ENCODE data around the gene MSLN. TPM values are rescaled to one million over a fixed set of nuclear protein-coding genes. Genes with fewer than 3 reads are reported as not detected.
"Not testable (repeated sequence)": the region's sequence is repeated elsewhere in the genome, so short reads cannot be mapped to it uniquely, and the experiment has no call there.

MSLN gene
- total RNA-seq, 2 experiments from 2014 or later, result not detected

- Mint-ChIP-seq H3K36me3 (no peaks in the 10 kb centered on the region), H3K27ac (no peak overlapping the region), H3K9me3 (peaks cover 2% of the 10 kb centered on the region), H3K27me3 (peaks cover 6% of the 10 kb centered on the region), H3K4me1 (ENCODE audit: low read depth) (no peaks in the 10 kb centered on the region), H3K4me3 (no peak overlapping the region)
- no peak for DNase-seq
- POLR2A ChIA-PET, result no interaction called here
- CTCF ChIA-PET, result interaction anchor here (1.4 kb wide), 1 partner anchor 34 kb away, joined by 3 read pairs; no protein-coding TSS in a partner anchor
- intact Hi-C loops (cut with micrococcal nuclease), result no loop called here
Measured at GRCh38 chr16:751152-752006, 9.2 kb upstream of the MSLN start.

- no peak overlapping the region for H3K4me3 Mint-ChIP-seq
- POLR2A ChIA-PET, result no interaction called here
- intact Hi-C loops (cut with micrococcal nuclease), result no loop called here
- H3K9me3 Mint-ChIP-seq, result peaks cover 6% of the 10 kb centered on the region
- H3K27me3 Mint-ChIP-seq, result peaks cover 9% of the 10 kb centered on the region
- H3K27ac Mint-ChIP-seq, result no peak overlapping the region
- CTCF ChIA-PET, result interaction anchor here (1.4 kb wide), 1 partner anchor 33 kb away, joined by 3 read pairs; no protein-coding TSS in a partner anchor
- no peak for DNase-seq
- no peaks in the 10 kb centered on the region for H3K36me3 Mint-ChIP-seq
- no peaks in the 10 kb centered on the region for H3K4me1 Mint-ChIP-seq (ENCODE audit: low read depth)
Measured at GRCh38 chr16:752007-752312, 8.6 kb upstream of the MSLN start.

GRCh38 chr16:754121-754607, 6.4 kb upstream of the MSLN start:
- H3K4me1 Mint-ChIP-seq (ENCODE audit: low read depth); POLR2A ChIA-PET; H3K4me3 Mint-ChIP-seq; H3K9me3 Mint-ChIP-seq; H3K36me3 Mint-ChIP-seq; DNase-seq; CTCF ChIA-PET; intact Hi-C loops (cut with micrococcal nuclease); H3K27ac Mint-ChIP-seq: not testable (repeated sequence)
- H3K27me3 Mint-ChIP-seq, result peaks cover 12% of the 10 kb centered on the region

DNA sequence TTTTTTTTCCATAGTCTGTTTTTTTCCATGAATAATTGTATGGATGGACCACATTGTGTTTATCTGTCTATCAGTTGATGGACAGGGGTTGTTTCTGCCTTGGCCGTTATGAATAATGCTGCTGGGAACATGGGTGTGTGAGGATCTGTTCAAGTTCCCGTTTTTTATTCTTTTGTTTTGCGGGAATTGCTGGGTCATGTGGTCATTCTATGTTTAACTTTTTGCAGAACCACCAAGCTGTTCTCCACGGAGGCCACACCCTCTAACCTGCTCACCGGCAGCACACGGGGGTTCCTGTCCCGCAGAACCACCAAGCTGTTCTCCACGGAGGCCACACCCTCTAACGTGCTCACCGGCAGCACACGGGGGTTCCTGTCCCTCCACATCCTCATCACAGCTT, 5.9 kb upstream of the MSLN start:
- peaks cover 7% of the 10 kb centered on the region for H3K9me3 Mint-ChIP-seq
- ChIA-PET CTCF (no interaction called here), POLR2A (no interaction called here)
- intact Hi-C loops (cut with micrococcal nuclease), result no loop called here
- no peaks in the 10 kb centered on the region for H3K36me3 Mint-ChIP-seq
- no peak for DNase-seq
- no peak overlapping the region for H3K4me3 Mint-ChIP-seq
- no peaks in the 10 kb centered on the region for H3K4me1 Mint-ChIP-seq (ENCODE audit: low read depth)
- H3K27ac Mint-ChIP-seq, result no peak overlapping the region
- H3K27me3 Mint-ChIP-seq, result peaks cover 12% of the 10 kb centered on the region

DNA sequence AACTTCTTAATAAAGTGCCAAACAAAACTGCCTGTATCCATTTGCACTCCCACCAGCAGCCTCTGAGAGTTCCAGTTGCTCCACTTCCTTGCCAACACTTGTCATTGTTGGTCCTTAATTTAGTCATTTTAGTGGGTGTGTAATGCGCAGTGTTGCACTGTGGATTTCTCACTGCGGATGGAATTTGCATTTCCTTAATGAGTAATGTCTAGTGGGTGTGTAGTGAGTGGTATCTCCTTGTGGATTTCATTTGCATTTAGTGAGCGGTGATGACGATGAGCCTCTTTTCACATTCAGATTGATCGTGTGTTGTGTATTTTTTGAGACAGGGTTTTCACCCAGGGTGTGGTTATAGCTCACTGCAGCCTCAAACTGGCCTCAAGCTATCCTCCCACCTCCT, 4.1 kb upstream of the MSLN start:
- DNase-seq, result no peak
- Mint-ChIP-seq H3K27me3 (peaks cover 12% of the 10 kb centered on the region), H3K36me3 (no peaks in the 10 kb centered on the region), H3K27ac (no peak overlapping the region), H3K9me3 (peaks cover 7% of the 10 kb centered on the region), H3K4me3 (no peak overlapping the region), H3K4me1 (ENCODE audit: low read depth) (no peaks in the 10 kb centered on the region)
- intact Hi-C loops (cut with micrococcal nuclease), result no loop called here
- ChIA-PET POLR2A (no interaction called here), CTCF (interaction anchor here (0.8 to 1.3 kb wide), 4 partner anchors 32 to 347 kb away, joined by 3 read pairs; partner anchors contain the start of gene CHTF18)

GRCh38 chr16:759110-759910, 1.2 kb upstream of the MSLN start:
- DNase-seq, result no peak
- CTCF ChIA-PET, result no interaction called here
- intact Hi-C loops (cut with micrococcal nuclease), result no loop called here
- Mint-ChIP-seq H3K27ac (no peak overlapping the region), H3K9me3 (peaks cover 7% of the 10 kb centered on the region), H3K36me3 (no peaks in the 10 kb centered on the region), H3K27me3 (peaks cover 12% of the 10 kb centered on the region), H3K4me1 (ENCODE audit: low read depth) (no peaks in the 10 kb centered on the region), H3K4me3 (no peak overlapping the region)
- POLR2A ChIA-PET, result no interaction called here

DNA sequence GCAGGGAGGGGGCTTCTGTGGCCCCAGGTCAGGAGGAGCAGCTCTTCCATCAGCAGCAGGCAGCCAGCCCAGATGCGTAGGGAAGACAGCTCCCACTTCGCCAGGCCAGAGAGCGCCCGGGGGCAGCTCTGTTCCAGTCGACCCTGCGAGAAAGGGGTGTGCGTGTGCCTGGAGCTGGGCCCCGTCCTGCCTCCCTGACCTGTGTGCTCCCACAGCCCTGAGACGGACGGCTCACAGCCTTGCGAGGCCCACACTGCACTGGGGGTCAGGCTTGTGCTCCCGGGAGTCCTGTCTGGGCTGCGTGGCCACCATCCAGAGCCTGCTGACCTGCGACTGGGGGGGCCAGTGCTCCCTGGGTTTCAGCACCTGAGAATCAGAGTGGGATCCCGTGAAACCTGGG, 469 bp upstream of the MSLN start:
- H3K4me3 Mint-ChIP-seq, result no peak overlapping the region
- H3K27me3 Mint-ChIP-seq, result peaks cover 12% of the 10 kb centered on the region
- H3K9me3 Mint-ChIP-seq, result peaks cover 7% of the 10 kb centered on the region
- intact Hi-C loops (cut with micrococcal nuclease), result no loop called here
- ChIA-PET POLR2A (no interaction called here), CTCF (no interaction called here)
- no peaks in the 10 kb centered on the region for H3K36me3 Mint-ChIP-seq
- no peaks in the 10 kb centered on the region for H3K4me1 Mint-ChIP-seq (ENCODE audit: low read depth)
- DNase-seq, result no peak
- H3K27ac Mint-ChIP-seq, result no peak overlapping the region

- Mint-ChIP-seq H3K9me3 (peaks cover 2% of the 10 kb centered on the region), H3K27ac (no peak overlapping the region), H3K4me3 (no peak overlapping the region), H3K27me3 (peaks cover 3% of the 10 kb centered on the region), H3K4me1 (ENCODE audit: low read depth) (no peaks in the 10 kb centered on the region), H3K36me3 (no peaks in the 10 kb centered on the region)
- intact Hi-C loops (cut with micrococcal nuclease), result no loop called here
- ChIA-PET POLR2A (no interaction called here), CTCF (no interaction called here)
- DNase-seq, result no peak
Measured at GRCh38 chr16:761625-762513, 1.3 kb downstream of the MSLN start.

DNA sequence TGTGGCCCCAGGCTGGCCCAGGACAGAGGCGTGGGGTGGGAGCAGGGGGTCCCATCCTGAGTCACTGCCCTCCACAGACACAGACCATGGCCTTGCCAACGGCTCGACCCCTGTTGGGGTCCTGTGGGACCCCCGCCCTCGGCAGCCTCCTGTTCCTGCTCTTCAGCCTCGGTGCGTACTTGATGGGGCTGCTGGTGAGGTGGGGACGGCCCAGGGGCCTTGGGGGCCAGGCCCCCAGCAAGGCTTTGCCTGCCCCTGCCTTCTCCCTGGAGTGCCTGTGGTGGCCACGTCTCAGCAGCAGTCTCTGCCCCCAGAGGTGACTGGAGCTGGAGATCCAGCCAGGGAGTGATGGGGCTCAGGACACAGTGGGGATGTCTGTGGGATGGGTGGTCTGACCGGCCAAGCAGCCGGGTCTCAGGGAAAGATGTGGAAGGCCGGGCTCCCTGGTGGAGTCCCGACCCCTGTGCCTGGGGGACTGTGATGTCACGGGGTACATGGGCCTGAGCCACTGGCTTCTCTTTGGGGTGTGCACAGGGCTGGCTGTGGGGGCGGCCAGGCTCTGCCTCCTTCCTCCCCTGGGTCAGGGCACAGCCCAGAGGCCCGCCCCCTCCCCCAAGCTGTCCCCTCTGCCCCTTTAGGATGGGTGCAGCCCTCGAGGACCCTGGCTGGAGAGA, 2.2 kb downstream of the MSLN start:
- no peak for DNase-seq
- Mint-ChIP-seq H3K4me3 (no peak overlapping the region), H3K36me3 (no peaks in the 10 kb centered on the region), H3K27ac (no peak overlapping the region), H3K4me1 (ENCODE audit: low read depth) (no peaks in the 10 kb centered on the region), H3K27me3 (peaks cover under 1% of the 10 kb centered on the region), H3K9me3 (no peaks in the 10 kb centered on the region)
- ChIA-PET CTCF (no interaction called here), POLR2A (no interaction called here)
- intact Hi-C loops (cut with micrococcal nuclease), result no loop called here

DNA sequence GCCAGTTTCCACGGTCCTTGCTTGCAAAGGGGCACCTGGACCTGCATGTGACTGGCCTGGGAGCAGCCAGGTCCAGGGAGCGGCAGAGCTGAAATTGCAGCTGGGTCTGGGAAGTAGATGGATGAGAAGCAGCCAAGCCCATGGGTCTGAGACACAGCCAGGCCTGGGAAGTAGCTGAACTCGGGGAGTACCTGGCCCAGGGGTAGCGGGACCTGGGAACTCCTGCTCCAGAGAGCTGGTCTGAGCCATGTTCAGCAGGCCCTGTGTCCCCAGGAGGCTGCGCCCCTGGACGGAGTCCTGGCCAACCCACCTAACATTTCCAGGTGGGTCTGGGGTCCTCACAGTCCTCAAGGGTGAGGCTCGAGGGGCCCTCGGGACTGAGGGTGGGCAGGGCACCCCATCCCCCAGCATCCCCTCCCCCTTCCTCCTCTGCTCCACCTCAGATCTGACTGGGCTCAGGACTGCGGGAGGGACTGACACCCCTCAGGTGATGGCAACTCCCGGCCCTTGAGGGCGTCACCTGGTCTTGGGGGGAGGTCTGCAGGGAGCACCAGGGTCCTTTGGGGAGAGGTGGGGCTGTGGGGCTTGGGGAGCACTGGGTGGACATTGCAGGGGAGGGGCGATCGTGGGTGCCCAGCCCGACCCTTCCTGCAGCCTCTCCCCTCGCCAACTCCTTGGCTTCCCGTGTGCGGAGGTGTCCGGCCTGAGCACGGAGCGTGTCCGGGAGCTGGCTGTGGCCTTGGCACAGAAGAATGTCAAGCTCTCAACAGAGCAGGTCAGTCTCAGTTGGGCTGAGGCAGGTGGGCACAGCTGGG, 3.0 kb downstream of the MSLN start:
- no peak overlapping the region for H3K4me3 Mint-ChIP-seq
- intact Hi-C loops (cut with micrococcal nuclease), result no loop called here
- H3K27me3 Mint-ChIP-seq, result no peaks in the 10 kb centered on the region
- CTCF ChIA-PET, result no interaction called here
- no peaks in the 10 kb centered on the region for H3K36me3 Mint-ChIP-seq
- DNase-seq, result no peak
- H3K27ac Mint-ChIP-seq, result no peak overlapping the region
- no peaks in the 10 kb centered on the region for H3K9me3 Mint-ChIP-seq
- no peaks in the 10 kb centered on the region for H3K4me1 Mint-ChIP-seq (ENCODE audit: low read depth)
- POLR2A ChIA-PET, result no interaction called here

DNA sequence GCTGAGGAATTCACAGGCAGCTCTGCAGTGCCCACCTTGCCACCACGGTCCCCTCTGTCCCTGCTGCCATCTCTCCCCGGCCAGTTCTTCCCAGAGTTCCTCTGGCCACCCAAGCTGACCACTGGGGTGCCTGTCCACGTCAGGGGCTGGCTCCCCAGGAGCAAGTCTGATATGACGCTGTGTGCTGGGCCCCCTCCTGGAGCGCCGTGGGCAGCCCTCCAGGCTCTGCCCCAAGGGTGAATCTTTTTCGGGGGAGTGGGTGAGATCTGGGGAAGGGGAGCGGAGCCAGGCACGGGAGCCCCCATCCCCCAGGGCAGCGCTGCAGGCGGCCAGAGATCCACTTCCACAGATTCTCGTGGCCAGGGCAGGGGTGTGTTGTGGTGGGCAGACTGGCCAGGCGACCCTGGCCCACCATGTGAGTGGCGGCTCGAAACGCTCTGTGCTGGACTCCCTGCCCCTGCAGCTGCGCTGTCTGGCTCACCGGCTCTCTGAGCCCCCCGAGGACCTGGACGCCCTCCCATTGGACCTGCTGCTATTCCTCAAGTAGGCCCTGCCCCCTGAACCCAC, 3.7 kb downstream of the MSLN start:
- no peaks in the 10 kb centered on the region for H3K9me3 Mint-ChIP-seq
- no peaks in the 10 kb centered on the region for H3K27me3 Mint-ChIP-seq
- ChIA-PET POLR2A (no interaction called here), CTCF (no interaction called here)
- DNase-seq, result no peak
- no peak overlapping the region for H3K4me3 Mint-ChIP-seq
- no peaks in the 10 kb centered on the region for H3K36me3 Mint-ChIP-seq
- intact Hi-C loops (cut with micrococcal nuclease), result no loop called here
- H3K4me1 Mint-ChIP-seq (ENCODE audit: low read depth), result no peaks in the 10 kb centered on the region
- H3K27ac Mint-ChIP-seq, result no peak overlapping the region

All from activated CD4-positive, alpha-beta memory T cell treated with anti-CD3 and anti-CD28 coated beads for 36 hours (primary cell).